Adipocyte (in vitro differentiated cells): ENCODE results near the gene TMEM140.
A peak's percentile ranks its signal among the peaks of the same experiment; 100 is the strongest.

Source experiments
- DNase-seq: peaks from one replicate; pipeline ENCODE4 v3.0.0-alpha.2; 2015; ENCODE audit warnings: low read depth
- H3K27me3 ChIP-seq: replicated peaks from 2 replicates; pipeline ENCODE4 v1.7.0; 2013; ENCODE audit warnings: mild to moderate bottlenecking, low read length, moderate library complexity; ENCODE audit not compliant: control insufficient read depth, insufficient read depth
- H3K36me3 ChIP-seq: 2 replicates; pipeline ENCODE4 v1.7.0; 2013; ENCODE audit warnings: low read length, mild to moderate bottlenecking, moderate library complexity; ENCODE audit not compliant: control insufficient read depth, insufficient read depth, severe bottlenecking
- H3K4me1 ChIP-seq: 2 replicates; pipeline ENCODE4 v1.7.0; 2013; ENCODE audit warnings: mild to moderate bottlenecking, low read length, moderate library complexity; ENCODE audit not compliant: control insufficient read depth, insufficient read depth
- H3K4me3 ChIP-seq: 2 replicates; pipeline ENCODE4 v1.7.0; 2013; ENCODE audit warnings: mild to moderate bottlenecking, low read length, moderate library complexity
- H3K9ac ChIP-seq: 2 replicates; pipeline ENCODE4 v1.7.0; 2013; ENCODE audit warnings: mild to moderate bottlenecking, low read length, moderate library complexity
- H3K9me3 ChIP-seq: 2 replicates; pipeline ENCODE4 v1.7.0; 2013; ENCODE audit warnings: mild to moderate bottlenecking, low read length, moderate library complexity; ENCODE audit not compliant: control insufficient read depth

Gene TMEM140

GRCh38 chr7:135159359-135160085 lies 11.7 kb downstream of the TMEM140 start:
- Histone ChIP-seq H3K36me3 (peaks cover 36% of the 10 kb centered on the region), H3K27me3 (no peaks in the 10 kb centered on the region), H3K4me1 (peaks cover 49% of the 10 kb centered on the region), H3K4me3 (peak overlapping the region; percentile 37), H3K9me3 (peaks cover 15% of the 10 kb centered on the region), H3K9ac (peak overlapping the region; percentile 46)
- peak; percentile 11 for DNase-seq

- Histone ChIP-seq H3K4me1 (peaks cover 57% of the 10 kb centered on the region), H3K9ac (peak overlapping the region; percentile 46), H3K9me3 (peaks cover 15% of the 10 kb centered on the region), H3K36me3 (peaks cover 38% of the 10 kb centered on the region), H3K4me3 (peak overlapping the region; percentile 37), H3K27me3 (no peaks in the 10 kb centered on the region)
- DNase-seq, result peak; percentile 4
Measured at GRCh38 chr7:135160098-135160857, 12.4 kb downstream of the TMEM140 start.

DNA sequence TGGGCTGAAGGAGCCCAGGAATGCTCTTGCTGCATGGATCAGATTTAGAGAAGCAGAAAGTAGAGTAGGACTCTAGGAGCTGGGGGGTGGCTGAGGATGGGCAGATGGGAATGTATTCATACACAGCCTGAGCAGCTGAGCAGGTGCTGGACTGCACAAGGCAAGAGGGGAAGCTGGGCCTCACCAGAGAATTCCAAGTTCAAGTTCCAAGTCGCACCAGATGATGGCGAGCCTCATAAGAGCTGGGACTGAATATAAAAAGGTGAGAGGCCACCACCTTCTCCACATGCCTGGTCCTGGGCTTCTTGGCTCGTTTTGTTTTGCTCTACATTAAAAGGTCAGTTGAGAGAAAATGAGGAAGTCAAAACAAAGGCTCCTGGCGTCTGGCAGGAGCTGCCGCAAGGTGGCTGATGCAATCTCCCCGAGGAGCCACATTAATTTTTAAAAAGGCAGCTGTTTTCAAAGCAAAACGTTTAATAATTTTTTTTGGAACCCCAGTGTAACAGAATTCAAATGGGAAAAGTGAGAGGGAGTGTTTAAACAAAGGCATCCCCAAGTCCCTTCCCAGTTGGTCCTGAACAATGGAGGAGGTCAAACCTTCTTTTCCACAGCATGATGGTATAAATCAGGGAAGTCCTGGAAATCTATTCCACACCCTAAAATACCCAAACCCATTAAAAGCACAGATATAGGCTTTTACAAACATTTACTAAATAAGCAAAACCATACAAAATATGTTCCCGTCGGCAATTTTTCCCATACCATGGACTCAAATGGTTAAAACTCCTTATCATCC lies 13.2 kb downstream of the TMEM140 start:
- peak overlapping the region; percentile 46 for H3K9ac ChIP-seq
- H3K4me3 ChIP-seq, result peak overlapping the region; percentile 37
- H3K27me3 ChIP-seq, result no peaks in the 10 kb centered on the region
- peaks cover 45% of the 10 kb centered on the region for H3K36me3 ChIP-seq
- peaks cover 65% of the 10 kb centered on the region for H3K4me1 ChIP-seq
- peaks cover 10% of the 10 kb centered on the region for H3K9me3 ChIP-seq
- DNase-seq, result no peak

- peaks cover 69% of the 10 kb centered on the region for H3K4me1 ChIP-seq
Measured at GRCh38 chr7:135161669-135162068, 13.8 kb downstream of the TMEM140 start.

GRCh38 chr7:135162382-135163001 lies 14.6 kb downstream of the TMEM140 start:
- Histone ChIP-seq H3K4me1 (peaks cover 76% of the 10 kb centered on the region), H3K9me3 (no peaks in the 10 kb centered on the region), H3K9ac (no peak overlapping the region), H3K36me3 (peaks cover 50% of the 10 kb centered on the region), H3K27me3 (no peaks in the 10 kb centered on the region), H3K4me3 (no peak overlapping the region)
- DNase-seq, result no peak

More at GRCh38 chr7:135161669-135162068, 13.8 kb downstream of the TMEM140 start:
- H3K36me3 ChIP-seq, result peaks cover 50% of the 10 kb centered on the region
- H3K9ac ChIP-seq, result no peak overlapping the region
- DNase-seq, result no peak
- peaks cover 4% of the 10 kb centered on the region for H3K9me3 ChIP-seq
- no peaks in the 10 kb centered on the region for H3K27me3 ChIP-seq
- H3K4me3 ChIP-seq, result no peak overlapping the region

GRCh38 chr7:135164357-135165061 lies 16.6 kb downstream of the TMEM140 start:
- Histone ChIP-seq H3K4me1 (peaks cover 80% of the 10 kb centered on the region), H3K9me3 (no peaks in the 10 kb centered on the region), H3K27me3 (no peaks in the 10 kb centered on the region), H3K4me3 (no peak overlapping the region), H3K36me3 (peaks cover 56% of the 10 kb centered on the region), H3K9ac (peak overlapping the region; percentile 58)
- no peak for DNase-seq

DNA sequence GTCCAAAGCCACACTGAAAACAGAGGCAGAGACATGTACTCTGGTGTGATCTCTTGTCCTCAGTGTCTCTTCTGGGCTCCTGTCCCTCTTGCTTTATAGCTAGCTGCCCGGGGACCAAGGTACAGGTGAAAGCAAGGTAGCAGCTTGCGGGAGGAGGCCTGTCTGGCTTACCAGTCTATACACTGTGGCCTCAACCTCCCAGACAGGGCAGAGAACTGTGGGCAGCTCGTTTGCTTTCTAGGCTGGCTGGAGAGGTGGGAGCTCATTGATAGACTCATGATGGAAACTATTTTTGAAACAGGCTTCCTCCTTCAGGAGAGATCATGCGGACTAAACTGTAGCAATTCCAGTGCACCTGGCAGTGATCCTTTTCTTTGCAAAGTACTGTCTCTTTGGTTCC lies 18.0 kb downstream of the TMEM140 start:
- Histone ChIP-seq H3K36me3 (peaks cover 56% of the 10 kb centered on the region), H3K9ac (peak overlapping the region; percentile 58), H3K9me3 (no peaks in the 10 kb centered on the region), H3K4me3 (no peak overlapping the region), H3K4me1 (peaks cover 68% of the 10 kb centered on the region), H3K27me3 (no peaks in the 10 kb centered on the region)
- DNase-seq, result no peak

GRCh38 chr7:135166338-135166990 lies 18.6 kb downstream of the TMEM140 start:
- Histone ChIP-seq H3K9ac (peak overlapping the region; percentile 23), H3K36me3 (peaks cover 51% of the 10 kb centered on the region), H3K4me3 (no peak overlapping the region), H3K4me1 (peaks cover 66% of the 10 kb centered on the region), H3K9me3 (no peaks in the 10 kb centered on the region), H3K27me3 (no peaks in the 10 kb centered on the region)
- no peak for DNase-seq

GRCh38 chr7:135167365-135167917 lies 19.6 kb downstream of the TMEM140 start:
- H3K4me1 ChIP-seq, result peaks cover 64% of the 10 kb centered on the region
- H3K4me3 ChIP-seq, result no peak overlapping the region
- H3K9me3 ChIP-seq, result no peaks in the 10 kb centered on the region
- no peak for DNase-seq
- no peaks in the 10 kb centered on the region for H3K27me3 ChIP-seq
- peak overlapping the region; percentile 11 for H3K9ac ChIP-seq
- peaks cover 42% of the 10 kb centered on the region for H3K36me3 ChIP-seq

- Histone ChIP-seq H3K9me3 (no peaks in the 10 kb centered on the region), H3K4me3 (no peak overlapping the region), H3K9ac (peak overlapping the region; percentile 11), H3K4me1 (peaks cover 64% of the 10 kb centered on the region), H3K27me3 (no peaks in the 10 kb centered on the region), H3K36me3 (peaks cover 40% of the 10 kb centered on the region)
- no peak for DNase-seq
Measured at GRCh38 chr7:135168001-135168400, 20.1 kb downstream of the TMEM140 start.
